ENCODE results near the gene PIRT. TPM values are rescaled to one million over a fixed set of nuclear protein-coding genes. Genes with fewer than 3 reads are reported as not detected.

Gene PIRT
- total and polyA plus RNA-seq, 10 donors: 0.02 TPM; not detected in 9

DNA sequence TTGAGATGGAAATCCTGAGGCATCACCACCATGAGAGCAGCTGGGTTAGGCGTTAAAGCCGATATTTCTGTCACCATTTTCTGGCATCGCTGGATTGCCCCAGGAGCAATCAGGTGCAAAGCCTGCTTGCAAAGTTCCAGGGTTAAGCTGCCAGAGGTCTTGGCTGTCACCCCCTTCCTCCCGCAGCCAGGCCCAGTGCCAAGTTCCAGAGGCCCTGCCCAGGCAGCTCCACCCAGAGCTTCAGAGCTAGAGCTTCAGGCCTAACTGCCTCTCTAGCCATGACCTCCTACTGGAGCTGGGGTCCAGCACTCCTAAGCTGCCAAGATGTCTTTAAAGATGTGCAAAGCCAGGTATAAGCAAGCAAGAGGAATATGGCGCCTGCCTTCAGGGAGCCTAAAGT, 25.2 kb downstream of the PIRT start:
- intact Hi-C loops (cut with DNase I; ENCODE audit: low total_unique reads): no loop called here
- WGBS, 5 donors: 57 to 80% (median 67%) methylated on average over 4 to 5 of the region's 5 CpGs

DNA sequence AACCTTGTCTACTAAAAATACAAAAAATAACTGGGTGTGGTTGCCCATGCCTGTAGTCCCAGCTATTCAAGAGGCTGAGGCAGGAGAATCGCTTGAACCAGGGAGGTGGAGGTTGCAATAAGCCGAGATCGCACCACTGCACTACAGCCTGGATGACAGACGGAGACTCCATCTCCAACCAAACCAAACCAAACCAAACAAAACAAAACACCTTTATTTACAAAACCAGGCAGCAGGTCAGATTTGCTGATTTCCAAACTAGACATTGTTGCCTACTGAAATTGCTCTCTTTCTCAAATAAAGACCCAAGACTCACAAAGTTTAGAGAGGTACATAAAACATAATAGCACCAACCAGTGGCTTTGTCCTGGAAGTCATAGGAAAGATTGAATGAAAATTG, 28.3 kb downstream of the PIRT start:
- H3K4me1 ChIP-seq: no peaks in the 10 kb centered on the region
- H3K27me3 ChIP-seq (replicated peaks in 1 of 7): no peaks in the 10 kb centered on the region
- no peak for DNase-seq
- 93 to 100% (median 94%) methylated on average over 4 of the region's 4 CpGs for WGBS, 5 donors
- no peak overlapping the region for H3K27ac ChIP-seq
- intact Hi-C loops (cut with DNase I; ENCODE audit: low total_unique reads): no loop called here
- no peak overlapping the region for H3K4me3 ChIP-seq
- H3K36me3 ChIP-seq: no peaks in the 10 kb centered on the region
- TF ChIP-seq, protein P1, sequence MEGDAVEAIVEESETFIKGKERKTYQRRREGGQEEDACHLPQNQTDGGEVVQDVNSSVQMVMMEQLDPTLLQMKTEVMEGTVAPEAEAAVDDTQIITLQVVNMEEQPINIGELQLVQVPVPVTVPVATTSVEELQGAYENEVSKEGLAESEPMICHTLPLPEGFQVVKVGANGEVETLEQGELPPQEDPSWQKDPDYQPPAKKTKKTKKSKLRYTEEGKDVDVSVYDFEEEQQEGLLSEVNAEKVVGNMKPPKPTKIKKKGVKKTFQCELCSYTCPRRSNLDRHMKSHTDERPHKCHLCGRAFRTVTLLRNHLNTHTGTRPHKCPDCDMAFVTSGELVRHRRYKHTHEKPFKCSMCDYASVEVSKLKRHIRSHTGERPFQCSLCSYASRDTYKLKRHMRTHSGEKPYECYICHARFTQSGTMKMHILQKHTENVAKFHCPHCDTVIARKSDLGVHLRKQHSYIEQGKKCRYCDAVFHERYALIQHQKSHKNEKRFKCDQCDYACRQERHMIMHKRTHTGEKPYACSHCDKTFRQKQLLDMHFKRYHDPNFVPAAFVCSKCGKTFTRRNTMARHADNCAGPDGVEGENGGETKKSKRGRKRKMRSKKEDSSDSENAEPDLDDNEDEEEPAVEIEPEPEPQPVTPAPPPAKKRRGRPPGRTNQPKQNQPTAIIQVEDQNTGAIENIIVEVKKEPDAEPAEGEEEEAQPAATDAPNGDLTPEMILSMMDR (IDR thresholded peaks at IDR 0.05 in 8 of 11, conservative IDR thresholded peaks at IDR 0.05 in 3 of 11): no peak
- TF ChIP-seq POLR2A (IDR thresholded peaks at IDR 0.05) (no peak), POLR2AphosphoS5 (IDR thresholded peaks at IDR 0.05) (no peak)
- H3K9me3 ChIP-seq: no peaks in the 10 kb centered on the region

More for the DNA sequence above, 25.2 kb downstream of the PIRT start:
- H3K4me1 ChIP-seq: no peaks in the 10 kb centered on the region
- DNase-seq: no peak
- TF ChIP-seq POLR2A (IDR thresholded peaks at IDR 0.05): no peak
- TF ChIP-seq POLR2AphosphoS5 (IDR thresholded peaks at IDR 0.05): no peak
- TF ChIP-seq, protein P1 (IDR thresholded peaks at IDR 0.05 in 8 of 11, conservative IDR thresholded peaks at IDR 0.05 in 3 of 11): no peak
- H3K27me3 ChIP-seq (replicated peaks in 1 of 7): no peaks in the 10 kb centered on the region
- H3K4me3 ChIP-seq: no peak overlapping the region
- no peaks in the 10 kb centered on the region for H3K36me3 ChIP-seq
- H3K9me3 ChIP-seq: no peaks in the 10 kb centered on the region
- no peak overlapping the region for H3K27ac ChIP-seq

GRCh38 chr17:10807704-10808128, 30.2 kb downstream of the PIRT start:
- H3K4me3 ChIP-seq: no peak overlapping the region
- 80 to 94% (median 85%) methylated on average over 2 to 7 of the region's 7 CpGs for WGBS, 5 donors
- H3K9me3 ChIP-seq: no peaks in the 10 kb centered on the region
- H3K36me3 ChIP-seq: no peaks in the 10 kb centered on the region
- no peak overlapping the region for H3K27ac ChIP-seq
- H3K27me3 ChIP-seq (replicated peaks in 1 of 7): no peaks in the 10 kb centered on the region
- no peak for TF ChIP-seq POLR2AphosphoS5 (IDR thresholded peaks at IDR 0.05)
- TF ChIP-seq, protein P1 (IDR thresholded peaks at IDR 0.05 in 8 of 11, conservative IDR thresholded peaks at IDR 0.05 in 3 of 11): no peak
- no peak for TF ChIP-seq POLR2A (IDR thresholded peaks at IDR 0.05)
- no peaks in the 10 kb centered on the region for H3K4me1 ChIP-seq
- intact Hi-C loops (cut with DNase I; ENCODE audit: low total_unique reads): no loop called here
- DNase-seq: no peak

DNA sequence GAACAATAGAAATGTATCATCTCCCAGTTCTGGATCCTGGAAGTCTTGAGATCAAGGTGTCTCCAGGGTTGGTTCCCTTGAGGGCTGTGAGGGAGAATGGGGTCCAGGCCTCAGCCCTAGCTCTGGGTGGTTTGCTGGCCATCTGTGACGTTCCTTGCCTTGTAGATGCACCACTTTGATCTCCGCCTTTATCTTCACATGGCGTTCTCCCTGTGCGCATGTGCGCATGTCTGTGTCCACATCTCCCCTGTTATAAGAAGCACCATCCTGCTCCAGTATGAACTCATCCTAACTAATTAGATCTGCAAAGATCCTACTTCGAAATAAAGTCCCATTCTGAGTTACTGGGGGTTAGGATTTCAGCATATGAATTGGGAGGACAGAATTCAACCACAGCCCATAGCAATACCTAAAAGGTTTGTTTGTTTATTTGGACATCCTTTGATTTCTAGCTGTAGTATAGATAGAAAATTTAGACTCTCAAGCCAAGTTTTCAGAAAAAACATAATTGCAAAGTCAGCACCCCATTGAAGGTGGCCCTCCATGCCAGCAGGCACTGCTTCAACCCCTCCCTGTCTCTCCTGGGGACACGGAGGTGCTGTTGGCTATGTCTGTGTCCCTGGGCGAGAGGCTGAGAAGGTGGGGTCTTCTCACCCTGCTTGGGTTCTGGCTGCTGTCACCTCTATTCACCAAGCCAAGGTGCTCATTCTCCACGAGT, 31.2 kb downstream of the PIRT start:
- Histone ChIP-seq H3K27ac (no peak overlapping the region), H3K4me3 (no peak overlapping the region), H3K36me3 (no peaks in the 10 kb centered on the region), H3K4me1 (no peaks in the 10 kb centered on the region), H3K27me3 (replicated peaks in 1 of 7) (no peaks in the 10 kb centered on the region), H3K9me3 (no peaks in the 10 kb centered on the region)
- WGBS, 5 donors: 74 to 82% (median 78%) methylated on average over 9 of the region's 9 CpGs
- intact Hi-C loops (cut with DNase I; ENCODE audit: low total_unique reads): no loop called here
- DNase-seq: no peak
- TF ChIP-seq, protein P1 (IDR thresholded peaks at IDR 0.05 in 8 of 11, conservative IDR thresholded peaks at IDR 0.05 in 3 of 11): no peak
- TF ChIP-seq POLR2AphosphoS5 (IDR thresholded peaks at IDR 0.05) (no peak), POLR2A (IDR thresholded peaks at IDR 0.05) (no peak)

Data from spleen (tissue), 11 donors.